Measurements from ENCODE around the gene CCDC43.

DNA sequence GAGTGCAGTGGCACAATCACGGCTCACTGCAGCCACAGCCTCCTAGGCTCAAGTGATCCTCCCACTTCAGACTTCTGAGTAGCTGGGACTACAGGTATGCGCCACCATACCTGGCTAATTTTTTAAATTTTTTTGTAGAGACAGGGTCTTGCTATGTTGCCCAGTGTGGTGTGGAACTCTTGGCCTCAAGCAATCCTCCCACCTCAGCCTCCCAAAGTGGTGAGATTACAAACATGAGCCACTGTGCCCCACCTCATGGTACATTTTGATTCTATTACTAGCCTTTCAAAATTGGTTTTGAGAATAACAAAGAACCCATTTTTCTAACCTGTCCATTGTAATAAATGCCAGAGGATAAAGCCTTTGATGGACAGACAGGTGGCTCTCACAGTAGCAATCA is 1.4 kb downstream of the CCDC43 start:
- TF ChIP-seq NR2C1 (IDR thresholded peaks at IDR 0.05) = no peak
- no peak for TF ChIP-seq NR2C1 (tag; IDR thresholded peaks at IDR 0.05)
- no peak for TF ChIP-seq ZNF766 (CRISPR knock-in tag; conservative IDR thresholded peaks at IDR 0.05)
- no peak for TF ChIP-seq TCF7 (IDR thresholded peaks at IDR 0.05; ENCODE audit: borderline replicate concordance)
- TF ChIP-seq CHD4 (IDR thresholded peaks at IDR 0.05; ENCODE audit: insufficient read depth, insufficient replicate concordance, low read depth, low read length, poor library complexity, severe bottlenecking) = no peak
- no peak for TF ChIP-seq CREB1 (IDR thresholded peaks at IDR 0.05)
- no peak for TF ChIP-seq CREB1 (CRISPR knock-in tag; IDR thresholded peaks at IDR 0.05)
- TF ChIP-seq JUND (IDR thresholded peaks at IDR 0.05; ENCODE audit: borderline replicate concordance, low read depth, low read length) = no peak
- no peak for TF ChIP-seq JUND (tag; IDR thresholded peaks at IDR 0.05; ENCODE audit: borderline replicate concordance, low read depth, low read length)
- TF ChIP-seq, protein P1, sequence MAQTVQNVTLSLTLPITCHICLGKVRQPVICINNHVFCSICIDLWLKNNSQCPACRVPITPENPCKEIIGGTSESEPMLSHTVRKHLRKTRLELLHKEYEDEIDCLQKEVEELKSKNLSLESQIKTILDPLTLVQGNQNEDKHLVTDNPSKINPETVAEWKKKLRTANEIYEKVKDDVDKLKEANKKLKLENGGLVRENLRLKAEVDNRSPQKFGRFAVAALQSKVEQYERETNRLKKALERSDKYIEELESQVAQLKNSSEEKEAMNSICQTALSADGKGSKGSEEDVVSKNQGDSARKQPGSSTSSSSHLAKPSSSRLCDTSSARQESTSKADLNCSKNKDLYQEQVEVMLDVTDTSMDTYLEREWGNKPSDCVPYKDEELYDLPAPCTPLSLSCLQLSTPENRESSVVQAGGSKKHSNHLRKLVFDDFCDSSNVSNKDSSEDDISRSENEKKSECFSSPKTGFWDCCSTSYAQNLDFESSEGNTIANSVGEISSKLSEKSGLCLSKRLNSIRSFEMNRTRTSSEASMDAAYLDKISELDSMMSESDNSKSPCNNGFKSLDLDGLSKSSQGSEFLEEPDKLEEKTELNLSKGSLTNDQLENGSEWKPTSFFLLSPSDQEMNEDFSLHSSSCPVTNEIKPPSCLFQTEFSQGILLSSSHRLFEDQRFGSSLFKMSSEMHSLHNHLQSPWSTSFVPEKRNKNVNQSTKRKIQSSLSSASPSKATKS (CRISPR knock-in tag; IDR thresholded peaks at IDR 0.05) = no peak
- no peak for TF ChIP-seq MECOM (CRISPR knock-in tag; IDR thresholded peaks at IDR 0.05)
- no peak for TF ChIP-seq HDAC1 (IDR thresholded peaks at IDR 0.05)
- no peak for TF ChIP-seq ZNF140 (CRISPR knock-in tag; IDR thresholded peaks at IDR 0.05)
- no peak for TF ChIP-seq SMAD3 (CRISPR knock-in tag; conservative IDR thresholded peaks at IDR 0.05)
